GM12872 (cell line): ENCODE measurements around the gene NPBWR2.

Source experiments
- TF ChIP-seq, protein P1 (sequence below): IDR thresholded peaks from 3 replicates; pipeline ENCODE4 v1.5.1; 2011; ENCODE audit warnings: low read depth, mild to moderate bottlenecking, low read length, moderate library complexity; ENCODE audit not compliant: insufficient read depth

The NPBWR2 gene

GRCh38 chr20:64080813-64081623, 26.3 kb downstream of the NPBWR2 start:
- TF ChIP-seq, protein P1, sequence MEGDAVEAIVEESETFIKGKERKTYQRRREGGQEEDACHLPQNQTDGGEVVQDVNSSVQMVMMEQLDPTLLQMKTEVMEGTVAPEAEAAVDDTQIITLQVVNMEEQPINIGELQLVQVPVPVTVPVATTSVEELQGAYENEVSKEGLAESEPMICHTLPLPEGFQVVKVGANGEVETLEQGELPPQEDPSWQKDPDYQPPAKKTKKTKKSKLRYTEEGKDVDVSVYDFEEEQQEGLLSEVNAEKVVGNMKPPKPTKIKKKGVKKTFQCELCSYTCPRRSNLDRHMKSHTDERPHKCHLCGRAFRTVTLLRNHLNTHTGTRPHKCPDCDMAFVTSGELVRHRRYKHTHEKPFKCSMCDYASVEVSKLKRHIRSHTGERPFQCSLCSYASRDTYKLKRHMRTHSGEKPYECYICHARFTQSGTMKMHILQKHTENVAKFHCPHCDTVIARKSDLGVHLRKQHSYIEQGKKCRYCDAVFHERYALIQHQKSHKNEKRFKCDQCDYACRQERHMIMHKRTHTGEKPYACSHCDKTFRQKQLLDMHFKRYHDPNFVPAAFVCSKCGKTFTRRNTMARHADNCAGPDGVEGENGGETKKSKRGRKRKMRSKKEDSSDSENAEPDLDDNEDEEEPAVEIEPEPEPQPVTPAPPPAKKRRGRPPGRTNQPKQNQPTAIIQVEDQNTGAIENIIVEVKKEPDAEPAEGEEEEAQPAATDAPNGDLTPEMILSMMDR: no peak

- TF ChIP-seq, protein P1: no peak
Observed at GRCh38 chr20:64080013-64080812, 27.2 kb downstream of the NPBWR2 start, which contains the start of gene OPRL1. Gene OPRL1, plus strand, starts transcription at chr20:64080082. Its CDS starts 12,639 bp downstream, at chr20:64092721.

- TF ChIP-seq, protein P1: no peak
Observed at GRCh38 chr20:64079273-64080012, 27.9 kb downstream of the NPBWR2 start, which contains the start of gene RGS19. Gene RGS19, minus strand, starts transcription at chr20:64079518. Its CDS starts 2,632 bp downstream, at chr20:64076886.

- TF ChIP-seq, protein P1: no peak
Observed at GRCh38 chr20:64078934-64079272, 28.5 kb downstream of the NPBWR2 start.

GRCh38 chr20:64077876-64078551, 29.4 kb downstream of the NPBWR2 start:
- TF ChIP-seq, protein P1: no peak

- TF ChIP-seq, protein P1: no peak
Observed at GRCh38 chr20:64077541-64077875, 29.9 kb downstream of the NPBWR2 start.
